HFFc6 (cell line): Measurements from ENCODE around the gene KLHL18. TPM values are rescaled to one million over a fixed set of nuclear protein-coding genes. Genes with fewer than 3 reads are reported as not detected.
"Not testable (repeated sequence)": the region's sequence is repeated elsewhere in the genome, so short reads cannot be mapped to it uniquely, and the experiment has no call there.

ENCODE experiments used
- DNase-seq: peaks from one replicate; pipeline ENCODE4 v3.0.0-alpha.2; 2018
- H3K27ac Mint-ChIP-seq: 2 replicates; pipeline ENCODE4 v1.8.0; 2020; ENCODE audit warnings: mild to moderate bottlenecking, mixed read lengths
- H3K27me3 Mint-ChIP-seq: 2 replicates; pipeline ENCODE4 v1.8.0; 2021; ENCODE audit warnings: mild to moderate bottlenecking, moderate library complexity, mixed read lengths; ENCODE audit not compliant: insufficient read depth
- H3K36me3 Mint-ChIP-seq: 2 replicates; pipeline ENCODE4 v1.8.0; 2021; ENCODE audit warnings: low read depth, mixed read lengths
- H3K4me1 Mint-ChIP-seq: 2 replicates; pipeline ENCODE4 v1.8.0; 2020; ENCODE audit warnings: low read depth, mixed read lengths
- H3K4me3 Mint-ChIP-seq: 2 replicates; pipeline ENCODE4 v1.8.0; 2020; ENCODE audit warnings: mild to moderate bottlenecking, moderate library complexity, mixed read lengths
- H3K9me3 Mint-ChIP-seq: 2 replicates; pipeline ENCODE4 v1.8.0; 2020; ENCODE audit warnings: mild to moderate bottlenecking, mixed read lengths
- total RNA-seq, 6 experiments: library from RNA; stranded (reverse); fragmentation: NEBNext Ultra II Directional; extraction: Animal tissue kit (Norgen Biotek cat#: 25700); gene quantifications; 2 replicates in 1 of 6; 3 replicates in 5 of 6; pipeline ENCODE4 v1.2.3, GENCODE V29; 2021
- TF ChIP-seq, protein P1 (sequence below): fragments of 200-600 bp; sonication (generic); IDR thresholded peaks from 2 replicates; pipeline ENCODE4 v1.5.0; 2021; ENCODE audit warnings: antibody characterized with exemption, mild to moderate bottlenecking

Gene KLHL18
- total RNA-seq, 6 experiments from 2014 or later = 26.6 to 34.5 (median 28.5) TPM

DNA sequence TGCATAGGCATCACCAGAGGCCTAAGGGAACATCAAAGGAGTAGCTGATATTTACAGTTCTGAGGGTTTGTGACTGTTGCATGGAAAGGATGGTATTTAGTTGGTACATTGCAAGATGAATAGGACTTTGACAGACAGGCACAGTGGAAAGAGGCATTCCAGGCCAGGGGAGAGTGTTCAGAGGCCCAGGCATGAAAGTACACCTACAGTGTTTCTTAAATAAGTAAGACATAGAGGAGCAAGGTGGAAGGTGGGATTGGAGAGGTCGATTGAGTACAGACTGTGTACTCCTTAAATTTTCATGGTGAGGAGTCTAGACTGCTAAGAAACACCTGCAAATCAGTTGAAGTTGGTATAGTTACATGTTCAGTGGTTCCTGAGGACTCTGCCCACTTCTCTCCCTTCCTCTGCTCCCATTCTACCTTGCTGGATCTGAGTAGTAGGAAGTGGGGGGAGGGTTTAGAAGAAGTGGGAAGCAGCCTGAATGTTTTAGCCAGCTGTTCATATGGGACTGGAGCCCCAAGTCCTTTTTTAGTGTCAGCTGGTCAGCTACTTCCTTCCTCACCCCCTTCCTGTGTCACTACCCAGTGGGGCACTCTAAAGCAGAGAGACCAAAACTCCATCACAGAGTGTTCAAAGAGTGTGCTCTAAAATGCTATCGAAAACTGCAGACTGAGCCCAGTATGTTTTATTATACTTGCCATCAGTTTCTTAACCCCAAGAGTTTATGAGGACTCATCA lies 14.0 kb downstream of the KLHL18 start:
- no peak overlapping the region for H3K4me3 Mint-ChIP-seq
- H3K9me3 Mint-ChIP-seq = no peaks in the 10 kb centered on the region
- H3K36me3 Mint-ChIP-seq = peaks cover 5% of the 10 kb centered on the region; the same call in 1 of the 2 replicates
- no peak for DNase-seq
- peaks cover 1% of the 10 kb centered on the region; the same call in 1 of the 2 replicates for H3K27me3 Mint-ChIP-seq
- 0 out of 2 replicates have a peak, but pooled peaks cover 8% of the 10 kb centered on the region for H3K4me1 Mint-ChIP-seq
- TF ChIP-seq, protein P1, sequence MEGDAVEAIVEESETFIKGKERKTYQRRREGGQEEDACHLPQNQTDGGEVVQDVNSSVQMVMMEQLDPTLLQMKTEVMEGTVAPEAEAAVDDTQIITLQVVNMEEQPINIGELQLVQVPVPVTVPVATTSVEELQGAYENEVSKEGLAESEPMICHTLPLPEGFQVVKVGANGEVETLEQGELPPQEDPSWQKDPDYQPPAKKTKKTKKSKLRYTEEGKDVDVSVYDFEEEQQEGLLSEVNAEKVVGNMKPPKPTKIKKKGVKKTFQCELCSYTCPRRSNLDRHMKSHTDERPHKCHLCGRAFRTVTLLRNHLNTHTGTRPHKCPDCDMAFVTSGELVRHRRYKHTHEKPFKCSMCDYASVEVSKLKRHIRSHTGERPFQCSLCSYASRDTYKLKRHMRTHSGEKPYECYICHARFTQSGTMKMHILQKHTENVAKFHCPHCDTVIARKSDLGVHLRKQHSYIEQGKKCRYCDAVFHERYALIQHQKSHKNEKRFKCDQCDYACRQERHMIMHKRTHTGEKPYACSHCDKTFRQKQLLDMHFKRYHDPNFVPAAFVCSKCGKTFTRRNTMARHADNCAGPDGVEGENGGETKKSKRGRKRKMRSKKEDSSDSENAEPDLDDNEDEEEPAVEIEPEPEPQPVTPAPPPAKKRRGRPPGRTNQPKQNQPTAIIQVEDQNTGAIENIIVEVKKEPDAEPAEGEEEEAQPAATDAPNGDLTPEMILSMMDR = no peak
- H3K27ac Mint-ChIP-seq = no peak overlapping the region

DNA sequence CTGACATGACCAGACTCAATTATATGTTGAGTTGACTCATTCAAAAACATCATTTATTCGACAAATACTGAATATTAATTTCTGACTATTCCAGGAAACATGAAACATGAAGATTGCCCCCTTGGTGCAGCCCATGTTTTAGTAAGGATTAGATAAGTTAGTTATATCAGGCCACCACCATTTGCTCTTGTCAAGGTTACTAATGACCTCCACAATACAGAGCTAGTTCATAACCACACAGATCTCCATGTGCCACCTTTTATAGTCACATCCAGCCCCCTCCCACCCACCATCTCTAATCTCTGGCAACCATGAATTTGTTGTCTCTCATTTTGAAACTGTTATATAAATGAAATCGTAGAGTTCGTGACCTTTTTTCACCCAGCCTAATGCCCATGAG lies 15.7 kb downstream of the KLHL18 start:
- Mint-ChIP-seq H3K27me3 (peaks cover 1% of the 10 kb centered on the region; the same call in 1 of the 2 replicates), H3K4me1 (0 out of 2 replicates have a peak, but pooled peaks cover 8% of the 10 kb centered on the region), H3K27ac (no peak overlapping the region), H3K36me3 (peaks cover 20% of the 10 kb centered on the region), H3K4me3 (no peak overlapping the region), H3K9me3 (no peaks in the 10 kb centered on the region)
- TF ChIP-seq, protein P1 = no peak
- DNase-seq = no peak

DNA sequence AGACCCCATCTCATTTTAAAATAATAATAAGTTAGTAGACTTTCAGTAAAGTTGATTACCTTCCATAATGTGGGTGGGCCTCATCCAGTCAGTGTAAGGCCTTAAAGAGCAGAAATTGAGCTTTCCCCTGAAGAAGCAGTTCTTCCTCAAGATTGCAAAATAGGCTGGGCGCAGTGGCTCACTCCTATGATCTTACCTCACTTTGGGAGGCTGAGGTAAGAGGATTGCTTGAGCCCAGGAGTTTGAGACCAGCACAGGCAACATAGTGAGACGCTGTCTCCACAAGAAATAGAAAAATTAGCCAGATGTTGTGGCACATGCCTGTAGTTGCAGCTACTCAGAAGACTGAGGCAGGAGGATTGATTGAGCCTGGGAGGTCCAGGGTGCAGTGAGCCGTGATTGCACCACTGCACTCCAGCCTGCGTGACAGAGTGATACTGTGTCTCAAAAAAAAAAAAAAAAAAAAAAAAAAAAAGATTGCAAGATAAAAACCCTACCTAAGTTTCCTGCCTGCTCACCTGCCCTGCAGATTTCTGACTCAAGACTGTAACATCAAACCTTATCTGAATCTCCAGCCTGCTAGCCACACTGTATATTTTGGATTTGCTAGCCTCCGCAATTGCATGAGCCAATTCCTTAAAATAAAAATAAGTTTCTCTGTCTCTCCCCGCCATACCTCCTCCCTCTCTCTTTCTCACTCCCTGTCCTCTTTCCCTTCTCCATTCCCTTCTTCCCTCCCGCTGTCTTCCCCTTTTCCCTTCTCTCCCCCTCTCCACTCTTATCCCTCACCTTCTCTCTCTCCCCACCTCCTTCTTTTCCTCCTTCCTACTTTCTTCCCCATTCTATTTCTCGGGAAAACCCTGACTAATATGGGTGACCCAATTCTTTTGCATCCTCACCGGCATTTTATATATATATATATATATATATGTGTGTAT lies 16.9 kb downstream of the KLHL18 start:
- Mint-ChIP-seq H3K9me3 (no peaks in the 10 kb centered on the region), H3K4me3 (no peak overlapping the region), H3K36me3 (peaks cover 22% of the 10 kb centered on the region), H3K4me1 (0 out of 2 replicates have a peak, but pooled peaks cover 8% of the 10 kb centered on the region), H3K27ac (no peak overlapping the region), H3K27me3 (peaks cover 1% of the 10 kb centered on the region; the same call in 1 of the 2 replicates)
- no peak for DNase-seq
- TF ChIP-seq, protein P1 = no peak

DNA sequence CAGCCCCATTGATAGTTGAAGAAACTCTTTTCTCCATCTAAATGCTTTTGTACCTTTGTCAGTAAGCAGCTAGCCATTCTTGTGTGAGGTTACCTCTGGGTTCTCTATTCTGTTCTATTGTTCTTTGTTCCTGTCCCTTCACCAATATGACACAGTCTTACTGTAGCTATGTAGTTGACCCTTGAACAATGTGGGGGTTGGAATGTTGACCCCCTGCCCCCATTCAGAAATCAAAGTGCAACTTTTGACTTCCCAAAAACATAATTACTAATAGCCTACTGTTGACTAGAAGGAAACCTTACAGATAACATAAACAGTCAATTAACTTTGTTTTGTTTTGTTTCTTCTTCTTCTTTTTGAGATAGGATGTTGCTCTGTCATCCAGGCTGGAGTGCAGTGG lies 18.7 kb downstream of the KLHL18 start:
- Mint-ChIP-seq H3K9me3 (no peaks in the 10 kb centered on the region), H3K4me3 (no peak overlapping the region), H3K27ac (no peak overlapping the region), H3K4me1 (0 out of 2 replicates have a peak, but pooled peaks cover 3% of the 10 kb centered on the region), H3K36me3 (peaks cover 24% of the 10 kb centered on the region), H3K27me3 (no peaks in the 10 kb centered on the region)
- no peak for DNase-seq
- TF ChIP-seq, protein P1 = no peak

DNA sequence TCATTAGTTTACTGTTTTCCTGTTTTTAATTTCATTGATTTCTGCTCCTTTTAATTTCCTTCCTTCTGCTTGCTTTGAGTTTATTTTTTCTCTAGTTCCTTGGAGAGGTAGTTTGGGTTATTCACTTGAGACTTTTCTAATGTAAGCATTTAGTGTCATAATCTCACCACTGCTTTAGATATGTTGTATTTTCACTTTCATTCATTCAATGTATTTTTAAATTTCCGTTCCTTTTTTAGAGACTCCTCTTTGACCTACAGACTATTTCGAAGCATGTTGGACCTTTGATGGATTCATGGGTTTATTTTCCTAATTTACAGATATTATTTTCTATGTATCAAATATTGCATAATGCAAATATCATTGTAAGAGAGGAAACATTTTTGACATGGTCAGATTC lies 23.3 kb downstream of the KLHL18 start:
- H3K4me3 Mint-ChIP-seq = no peak overlapping the region
- H3K36me3 Mint-ChIP-seq = peaks cover 35% of the 10 kb centered on the region
- H3K27ac Mint-ChIP-seq = no peak overlapping the region

DNA sequence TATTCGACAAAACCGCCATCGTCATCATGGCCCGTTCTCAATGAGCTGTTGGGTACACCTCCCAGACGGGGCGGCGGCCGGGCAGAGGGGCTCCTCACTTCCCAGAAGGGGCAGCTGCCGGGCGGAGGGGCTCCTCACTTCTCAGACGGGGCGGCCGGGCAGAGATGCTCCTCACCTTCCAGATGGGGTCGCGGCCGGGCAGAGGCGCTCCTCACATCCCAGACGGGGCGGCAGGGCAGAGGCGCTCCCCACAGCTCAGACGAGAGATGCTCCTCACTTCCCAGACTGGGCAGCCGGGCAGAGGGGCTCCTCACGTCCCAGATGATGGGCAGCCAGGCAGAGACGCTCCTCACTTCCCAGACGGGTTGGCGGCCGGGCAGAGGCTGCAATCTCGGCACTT lies 26.5 kb downstream of the KLHL18 start:
- peaks cover 20% of the 10 kb centered on the region for H3K36me3 Mint-ChIP-seq
- not testable (repeated sequence) for H3K27ac Mint-ChIP-seq, H3K4me3 Mint-ChIP-seq, DNase-seq, H3K27me3 Mint-ChIP-seq, H3K9me3 Mint-ChIP-seq, H3K4me1 Mint-ChIP-seq

More for the DNA sequence above, 23.3 kb downstream of the KLHL18 start:
- Mint-ChIP-seq H3K27me3 (no peaks in the 10 kb centered on the region; the same call in 1 of the 2 replicates), H3K9me3 (no peaks in the 10 kb centered on the region), H3K4me1 (no peaks in the 10 kb centered on the region)
- DNase-seq = no peak
- TF ChIP-seq, protein P1 = no peak
